Measurements from ENCODE around the gene PRRC1.

DNA sequence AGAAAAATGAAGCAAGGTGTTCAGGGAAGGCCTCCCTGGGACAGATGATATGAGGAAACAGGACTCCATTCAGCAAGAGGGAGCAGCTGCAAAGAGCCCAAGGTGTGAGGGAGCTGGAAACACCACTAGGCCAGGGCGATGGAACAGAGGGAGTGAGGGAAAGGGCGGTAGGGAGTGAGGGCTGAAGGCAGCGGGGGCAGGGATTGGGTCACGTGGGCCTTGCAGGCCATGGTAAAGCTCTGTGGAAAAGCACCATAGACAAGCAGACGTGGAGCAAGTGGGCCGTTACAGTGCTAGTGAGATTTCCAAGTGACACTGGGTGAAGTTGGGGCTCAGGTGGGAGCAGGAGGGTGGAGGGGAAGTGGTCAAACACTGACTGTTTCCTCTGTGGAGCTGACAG, 10.8 kb upstream of the PRRC1 start:
- TF ChIP-seq, protein P1, sequence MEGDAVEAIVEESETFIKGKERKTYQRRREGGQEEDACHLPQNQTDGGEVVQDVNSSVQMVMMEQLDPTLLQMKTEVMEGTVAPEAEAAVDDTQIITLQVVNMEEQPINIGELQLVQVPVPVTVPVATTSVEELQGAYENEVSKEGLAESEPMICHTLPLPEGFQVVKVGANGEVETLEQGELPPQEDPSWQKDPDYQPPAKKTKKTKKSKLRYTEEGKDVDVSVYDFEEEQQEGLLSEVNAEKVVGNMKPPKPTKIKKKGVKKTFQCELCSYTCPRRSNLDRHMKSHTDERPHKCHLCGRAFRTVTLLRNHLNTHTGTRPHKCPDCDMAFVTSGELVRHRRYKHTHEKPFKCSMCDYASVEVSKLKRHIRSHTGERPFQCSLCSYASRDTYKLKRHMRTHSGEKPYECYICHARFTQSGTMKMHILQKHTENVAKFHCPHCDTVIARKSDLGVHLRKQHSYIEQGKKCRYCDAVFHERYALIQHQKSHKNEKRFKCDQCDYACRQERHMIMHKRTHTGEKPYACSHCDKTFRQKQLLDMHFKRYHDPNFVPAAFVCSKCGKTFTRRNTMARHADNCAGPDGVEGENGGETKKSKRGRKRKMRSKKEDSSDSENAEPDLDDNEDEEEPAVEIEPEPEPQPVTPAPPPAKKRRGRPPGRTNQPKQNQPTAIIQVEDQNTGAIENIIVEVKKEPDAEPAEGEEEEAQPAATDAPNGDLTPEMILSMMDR (IDR thresholded peaks at IDR 0.05; ENCODE audit: poor library complexity) = no peak
- TF ChIP-seq EZH2 (IDR thresholded peaks at IDR 0.05; ENCODE audit: borderline replicate concordance) (no peak), EZH2phosphoT487 (IDR thresholded peaks at IDR 0.05; ENCODE audit: low read depth, severe bottlenecking, unreplicated experiment) (no peak)

All from hepatocyte (in vitro differentiated cells).